Fibroblast of gingiva (primary cell): ENCODE measurements around the gene NFYA.

Source experiments
- DNase-seq: peaks from one replicate; pipeline ENCODE4 v3.0.0-alpha.2; 2011; ENCODE audit warnings: low read depth

The NFYA gene

GRCh38 chr6:41072836-41073202 lies at the start of gene NFYA:
TSS of gene NFYA (plus strand) at chr6:41072974. CDS start at chr6:41079090, 6,116 bp downstream.
- no peak for DNase-seq

GRCh38 chr6:41023114-41023513 lies 49.7 kb upstream of the NFYA start:
- no peak for DNase-seq

- DNase-seq: no peak
These were observed 46.7 kb upstream of the NFYA start for GRCh38 chr6:41025966-41026530.

GRCh38 chr6:41027241-41027640 lies 45.5 kb upstream of the NFYA start:
- no peak for DNase-seq

GRCh38 chr6:41027799-41028560 lies 44.8 kb upstream of the NFYA start:
- peak; percentile 67 for DNase-seq

- no peak for DNase-seq
These were observed 44.0 kb upstream of the NFYA start for GRCh38 chr6:41028561-41029412.

- no peak for DNase-seq
These were observed 39.9 kb upstream of the NFYA start for GRCh38 chr6:41032830-41033229.

- DNase-seq: no peak
These were observed 39.0 kb upstream of the NFYA start for GRCh38 chr6:41033776-41034175.

GRCh38 chr6:41036186-41036585 lies 36.6 kb upstream of the NFYA start:
- DNase-seq: no peak

GRCh38 chr6:41036601-41037000 lies 36.2 kb upstream of the NFYA start:
- DNase-seq: no peak

GRCh38 chr6:41037107-41037900 lies 35.5 kb upstream of the NFYA start:
- DNase-seq: no peak

GRCh38 chr6:41038205-41038604 lies 34.6 kb upstream of the NFYA start:
- DNase-seq: no peak

- no peak for DNase-seq
These were observed 33.4 kb upstream of the NFYA start, which contains the start of gene UNC5CL for GRCh38 chr6:41039060-41039998. TSS of gene UNC5CL (minus strand) at chr6:41039221. CDS start at chr6:41035074, 4,147 bp downstream.

GRCh38 chr6:41040101-41040939 lies 32.5 kb upstream of the NFYA start:
- no peak for DNase-seq

- DNase-seq: no peak
These were observed 31.7 kb upstream of the NFYA start for GRCh38 chr6:41040940-41041536.

- no peak for DNase-seq
These were observed 30.3 kb upstream of the NFYA start, which contains the start of gene TSPO2 for GRCh38 chr6:41042226-41043055. TSS of gene TSPO2 (plus strand) at chr6:41042467. CDS start at chr6:41042986, 519 bp downstream.

GRCh38 chr6:41043151-41043550 lies 29.6 kb upstream of the NFYA start:
- no peak for DNase-seq

GRCh38 chr6:41045664-41046063 lies 27.1 kb upstream of the NFYA start:
- DNase-seq: no peak
